ENCODE results near the gene CELF2.

- TF ChIP-seq ZNF23 (tag by site-specific recombination; IDR thresholded peaks at IDR 0.05; ENCODE audit: borderline replicate concordance) (no peak), ZNF394 (tag by site-specific recombination; IDR thresholded peaks at IDR 0.05; ENCODE audit: borderline replicate concordance) (no peak), MYNN (tag by site-specific recombination; IDR thresholded peaks at IDR 0.05; ENCODE audit: borderline replicate concordance) (no peak), ZNF585B (tag by site-specific recombination; IDR thresholded peaks at IDR 0.05) (no peak), HOXD13 (CRISPR knock-in tag; IDR thresholded peaks at IDR 0.05; ENCODE audit: borderline replicate concordance) (no peak), KLF9 (tag by site-specific recombination; IDR thresholded peaks at IDR 0.05; ENCODE audit: low read depth) (no peak), ZNF580 (tag by site-specific recombination; IDR thresholded peaks at IDR 0.05) (no peak)
- TF ChIP-seq, protein P1, sequence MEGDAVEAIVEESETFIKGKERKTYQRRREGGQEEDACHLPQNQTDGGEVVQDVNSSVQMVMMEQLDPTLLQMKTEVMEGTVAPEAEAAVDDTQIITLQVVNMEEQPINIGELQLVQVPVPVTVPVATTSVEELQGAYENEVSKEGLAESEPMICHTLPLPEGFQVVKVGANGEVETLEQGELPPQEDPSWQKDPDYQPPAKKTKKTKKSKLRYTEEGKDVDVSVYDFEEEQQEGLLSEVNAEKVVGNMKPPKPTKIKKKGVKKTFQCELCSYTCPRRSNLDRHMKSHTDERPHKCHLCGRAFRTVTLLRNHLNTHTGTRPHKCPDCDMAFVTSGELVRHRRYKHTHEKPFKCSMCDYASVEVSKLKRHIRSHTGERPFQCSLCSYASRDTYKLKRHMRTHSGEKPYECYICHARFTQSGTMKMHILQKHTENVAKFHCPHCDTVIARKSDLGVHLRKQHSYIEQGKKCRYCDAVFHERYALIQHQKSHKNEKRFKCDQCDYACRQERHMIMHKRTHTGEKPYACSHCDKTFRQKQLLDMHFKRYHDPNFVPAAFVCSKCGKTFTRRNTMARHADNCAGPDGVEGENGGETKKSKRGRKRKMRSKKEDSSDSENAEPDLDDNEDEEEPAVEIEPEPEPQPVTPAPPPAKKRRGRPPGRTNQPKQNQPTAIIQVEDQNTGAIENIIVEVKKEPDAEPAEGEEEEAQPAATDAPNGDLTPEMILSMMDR (tag by site-specific recombination; IDR thresholded peaks at IDR 0.05), result no peak
- TF ChIP-seq, protein P2, sequence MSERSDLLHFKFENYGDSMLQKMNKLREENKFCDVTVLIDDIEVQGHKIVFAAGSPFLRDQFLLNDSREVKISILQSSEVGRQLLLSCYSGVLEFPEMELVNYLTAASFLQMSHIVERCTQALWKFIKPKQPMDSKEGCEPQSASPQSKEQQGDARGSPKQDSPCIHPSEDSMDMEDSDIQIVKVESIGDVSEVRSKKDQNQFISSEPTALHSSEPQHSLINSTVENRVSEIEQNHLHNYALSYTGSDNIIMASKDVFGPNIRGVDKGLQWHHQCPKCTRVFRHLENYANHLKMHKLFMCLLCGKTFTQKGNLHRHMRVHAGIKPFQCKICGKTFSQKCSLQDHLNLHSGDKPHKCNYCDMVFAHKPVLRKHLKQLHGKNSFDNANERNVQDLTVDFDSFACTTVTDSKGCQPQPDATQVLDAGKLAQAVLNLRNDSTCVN (tag by site-specific recombination; optimal IDR thresholded peaks at IDR 0.05), result no peak
Observed at GRCh38 chr10:11169976-11170375, 152.3 kb downstream of the CELF2 start.
